ENCODE results near the gene NOL7. TPM values are rescaled to one million over a fixed set of nuclear protein-coding genes. Genes with fewer than 3 reads are reported as not detected.

Gene NOL7
- total and polyA plus RNA-seq, 2 of the 8 experiments (the other 6 are each of a cell fraction or from before 2014, with no cell fraction given), result 16.4 to 70.4 TPM

GRCh38 chr6:13648850-13649249 is 33.7 kb downstream of the NOL7 start:
- Histone ChIP-seq H4K20me1 (replicated peaks in 1 of 2; ENCODE audit: control insufficient read depth in 1 of 2, insufficient read depth in 2 of 2, low read length in 2 of 2) (no peaks in the 10 kb centered on the region), H2BK120ac (replicated peaks; ENCODE audit: low read depth, low read length) (no peak overlapping the region), H3K36me3 (ENCODE audit: control insufficient read depth in 2 of 4, insufficient read depth in 4 of 4, low read length in 3 of 4) (no peaks in the 10 kb centered on the region; a peak in 3 of 8 replicates), H2BK5ac (ENCODE audit: low read depth, low read length) (no peak overlapping the region), H3K9ac (replicated peaks in 1 of 4; ENCODE audit: extremely low read depth in 1 of 4, low read depth in 3 of 4, low read length in 3 of 4) (no peak overlapping the region), H3K14ac (ENCODE audit: insufficient read length) (no peak overlapping the region), H4K5ac (ENCODE audit: insufficient read length, low read depth, low read length) (no peak overlapping the region), H4K91ac (replicated peaks; ENCODE audit: insufficient read length, low read length) (no peak overlapping the region), H2BK12ac (ENCODE audit: low read depth, low read length) (no peak overlapping the region), H3K79me1 (ENCODE audit: low read depth, low read length) (peaks cover 2% of the 10 kb centered on the region; the same call in 1 of the 2 replicates), H3K18ac (ENCODE audit: extremely low read depth, low read length) (no peak overlapping the region), H3K4me2 (ENCODE audit: insufficient read depth in 1 of 2, low read depth in 2 of 2, low read length in 2 of 2) (no peak overlapping the region), H3K79me2 (ENCODE audit: control insufficient read depth in 1 of 2, insufficient read depth in 2 of 2, low read length in 2 of 2) (no peaks in the 10 kb centered on the region), H2BK20ac (ENCODE audit: low read length) (no peak overlapping the region), H2BK15ac (ENCODE audit: low read length) (no peak overlapping the region), H2AK5ac (ENCODE audit: low read depth, low read length) (no peak overlapping the region), H3K23ac (ENCODE audit: insufficient read length) (no peak overlapping the region), H3K9me3 (ENCODE audit: insufficient read depth in 2 of 2, low read depth in 1 of 2, low read length in 1 of 2) (no peaks in the 10 kb centered on the region), H3K4me1 (replicated peaks in 1 of 4; ENCODE audit: control insufficient read depth in 3 of 4, insufficient read depth in 4 of 4, low read length in 3 of 4) (no peaks in the 10 kb centered on the region), H3K56ac (replicated peaks; ENCODE audit: insufficient read length, low read depth, low read length) (no peak overlapping the region), H3K27ac (ENCODE audit: low read depth, low read length) (no peak overlapping the region), H3K4ac (replicated peaks; ENCODE audit: insufficient read length, low read depth, low read length) (no peak overlapping the region), H2AFZ (ENCODE audit: low read length) (no peak overlapping the region), H4K8ac (ENCODE audit: extremely low read depth, insufficient read depth, low read length) (no peak overlapping the region), H3K4me3 (ENCODE audit: extremely low read depth in 1 of 4, insufficient read depth in 2 of 4, low read depth in 3 of 4, low read length in 4 of 4) (no peak overlapping the region), H3K23me2 (ENCODE audit: low read depth, low read length) (no peaks in the 10 kb centered on the region), H3K27me3 (replicated peaks in 1 of 4; ENCODE audit: control insufficient read depth in 3 of 4, extremely low read depth in 1 of 4, insufficient read depth in 3 of 4, low read length in 3 of 4) (no peaks in the 10 kb centered on the region)
- ChIA-PET CTCF (ENCODE audit: partially characterized antibody) (no interaction called here), POLR2A (ENCODE audit: partially characterized antibody) (no interaction called here)
- TF ChIP-seq BRCA1 (IDR thresholded peaks at IDR 0.05; ENCODE audit: low read depth, low read length) (no peak), RNF2 (IDR thresholded peaks at IDR 0.05; ENCODE audit: borderline replicate concordance, low read depth, low read length, missing control alignments, poor library complexity, severe bottlenecking) (no peak), CREB1 (IDR thresholded peaks at IDR 0.05) (no peak), EZH2 (IDR thresholded peaks at IDR 0.05; ENCODE audit: low read depth, low read length, severe bottlenecking) (no peak), SIRT6 (IDR thresholded peaks at IDR 0.05; ENCODE audit: low read length) (no peak), GABPA (IDR thresholded peaks at IDR 0.05; ENCODE audit: borderline replicate concordance, insufficient read depth, low read length) (no peak), SP2 (IDR thresholded peaks at IDR 0.05; ENCODE audit: low read length) (no peak), TBP (IDR thresholded peaks at IDR 0.05; ENCODE audit: low read depth, low read length) (no peak), ZNF274 (IDR thresholded peaks at IDR 0.05; ENCODE audit: borderline replicate concordance, extremely low read depth, low read length) (no peak), CHD2 (IDR thresholded peaks at IDR 0.05; ENCODE audit: low read length) (no peak), SP1 (IDR thresholded peaks at IDR 0.05; ENCODE audit: low read depth, low read length) (no peak), SUZ12 (IDR thresholded peaks at IDR 0.05; ENCODE audit: low read length) (no peak), SIN3A (conservative IDR thresholded peaks at IDR 0.05 in 1 of 2, IDR thresholded peaks at IDR 0.05 in 1 of 2; ENCODE audit: low read depth in 1 of 2, low read length in 2 of 2) (no peak), ATF2 (IDR thresholded peaks at IDR 0.05; ENCODE audit: low read length) (no peak), POLR2A (IDR thresholded peaks at IDR 0.05; ENCODE audit: control extremely low read depth in 1 of 2, low read depth in 2 of 2, low read length in 2 of 2) (no peak)
- FAIRE-seq (no peak), DNase-seq (ENCODE audit: low read depth in 1 of 2, low spot score in 2 of 2) (no peak)
